ENCODE measurements around the gene AQP10. TPM values are rescaled to one million over a fixed set of nuclear protein-coding genes. Genes with fewer than 3 reads are reported as not detected.
"Not testable (repeated sequence)": the region's sequence is repeated elsewhere in the genome, so short reads cannot be mapped to it uniquely, and the experiment has no call there.

The AQP10 gene
- total RNA-seq, 2 experiments from 2014 or later: 0.14 TPM; not detected in 1

DNA sequence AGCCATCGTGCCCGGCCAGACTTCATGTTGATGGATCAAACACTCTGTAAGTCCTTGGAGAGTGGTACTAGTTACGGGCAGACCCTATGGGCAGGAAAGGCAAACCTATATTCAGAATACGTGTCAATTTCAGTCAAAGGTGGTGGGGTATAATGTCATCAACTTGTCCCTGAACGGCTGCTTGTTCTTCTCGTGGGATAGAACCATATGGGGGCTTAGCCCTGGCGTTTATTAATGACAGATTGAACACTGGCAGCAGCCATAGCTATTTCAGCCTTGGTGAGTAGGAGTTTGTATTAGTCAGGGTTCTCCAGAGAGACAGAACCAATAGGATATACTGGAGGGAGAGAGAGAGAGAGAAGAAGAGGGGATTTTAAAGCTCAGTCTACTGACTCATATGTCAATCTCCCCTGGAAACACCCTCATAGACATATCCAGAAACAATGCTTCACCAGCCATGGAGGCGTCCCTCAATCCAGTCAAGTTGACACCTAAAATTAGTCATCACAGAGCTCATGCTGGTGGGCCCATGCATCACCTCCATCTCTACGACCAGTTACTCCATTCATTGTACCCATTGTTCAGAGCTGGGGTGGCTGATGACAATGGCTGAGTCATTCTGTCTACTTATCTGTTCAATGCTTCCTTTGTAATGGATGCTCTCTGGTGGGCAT lies 16.1 kb upstream of the AQP10 start:
- DNase-seq (peak; percentile 74), ATAC-seq (peak; percentile 94)
- peaks cover 15% of the 10 kb centered on the region for H3K4me1 Mint-ChIP-seq (ENCODE audit: low read depth)
- ChIA-PET CTCF (interaction anchor here (0.8 to 3.1 kb wide), 6 partner anchors 10 to 175 kb away, joined by 3 to 12 read pairs (median 3); partner anchors contain the start of gene ATP8B2), POLR2A (interaction anchor here (0.8 kb wide), 1 partner anchor 320 kb away, joined by 3 read pairs; no protein-coding TSS in a partner anchor)
- no peak overlapping the region for H3K27ac Mint-ChIP-seq
- H3K4me3 Mint-ChIP-seq: no peak overlapping the region
- H3K36me3 Mint-ChIP-seq (ENCODE audit: low read depth): no peaks in the 10 kb centered on the region
- no peaks in the 10 kb centered on the region for H3K27me3 Mint-ChIP-seq
- H3K9me3 Mint-ChIP-seq: no peaks in the 10 kb centered on the region
- intact Hi-C loops (cut with micrococcal nuclease): no loop called here
- TF ChIP-seq, protein P1, sequence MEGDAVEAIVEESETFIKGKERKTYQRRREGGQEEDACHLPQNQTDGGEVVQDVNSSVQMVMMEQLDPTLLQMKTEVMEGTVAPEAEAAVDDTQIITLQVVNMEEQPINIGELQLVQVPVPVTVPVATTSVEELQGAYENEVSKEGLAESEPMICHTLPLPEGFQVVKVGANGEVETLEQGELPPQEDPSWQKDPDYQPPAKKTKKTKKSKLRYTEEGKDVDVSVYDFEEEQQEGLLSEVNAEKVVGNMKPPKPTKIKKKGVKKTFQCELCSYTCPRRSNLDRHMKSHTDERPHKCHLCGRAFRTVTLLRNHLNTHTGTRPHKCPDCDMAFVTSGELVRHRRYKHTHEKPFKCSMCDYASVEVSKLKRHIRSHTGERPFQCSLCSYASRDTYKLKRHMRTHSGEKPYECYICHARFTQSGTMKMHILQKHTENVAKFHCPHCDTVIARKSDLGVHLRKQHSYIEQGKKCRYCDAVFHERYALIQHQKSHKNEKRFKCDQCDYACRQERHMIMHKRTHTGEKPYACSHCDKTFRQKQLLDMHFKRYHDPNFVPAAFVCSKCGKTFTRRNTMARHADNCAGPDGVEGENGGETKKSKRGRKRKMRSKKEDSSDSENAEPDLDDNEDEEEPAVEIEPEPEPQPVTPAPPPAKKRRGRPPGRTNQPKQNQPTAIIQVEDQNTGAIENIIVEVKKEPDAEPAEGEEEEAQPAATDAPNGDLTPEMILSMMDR (IDR thresholded peaks at IDR 0.05): no peak

DNA sequence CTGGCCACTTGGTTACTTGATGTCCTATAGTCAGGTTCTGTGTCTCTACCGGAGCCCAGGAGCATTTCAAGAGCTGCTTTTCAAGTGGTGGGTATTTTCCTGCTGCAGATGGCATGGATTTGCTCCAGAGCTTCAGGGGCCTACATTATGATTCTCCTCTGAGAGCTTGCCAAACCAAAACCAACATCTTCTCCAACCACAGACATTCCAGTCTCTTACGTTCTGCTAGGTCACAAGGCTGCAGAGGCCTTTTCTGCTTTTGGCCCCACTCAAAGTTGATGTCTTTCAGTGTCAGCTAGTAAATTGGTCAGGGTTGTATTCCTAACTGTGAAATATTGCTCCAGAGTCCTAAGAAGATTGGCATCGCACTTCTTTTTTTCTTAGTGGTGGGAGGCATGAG lies 14.7 kb upstream of the AQP10 start:
- Mint-ChIP-seq H3K27me3 (no peaks in the 10 kb centered on the region), H3K36me3 (ENCODE audit: low read depth) (no peaks in the 10 kb centered on the region), H3K9me3 (no peaks in the 10 kb centered on the region), H3K27ac (no peak overlapping the region), H3K4me1 (ENCODE audit: low read depth) (peaks cover 15% of the 10 kb centered on the region), H3K4me3 (no peak overlapping the region)
- TF ChIP-seq, protein P1 (IDR thresholded peaks at IDR 0.05): no peak
- POLR2A ChIA-PET: interaction anchor here (0.8 kb wide), 1 partner anchor 151 kb away, joined by 3 read pairs; no protein-coding TSS in a partner anchor
- intact Hi-C loops (cut with micrococcal nuclease): no loop called here
- CTCF ChIA-PET: interaction anchor here (1.2 to 3.1 kb wide), 4 partner anchors 17 to 173 kb away, joined by 3 to 12 read pairs (median 4); partner anchors contain the start of gene ATP8B2
- DNase-seq (no peak), ATAC-seq (no peak)

DNA sequence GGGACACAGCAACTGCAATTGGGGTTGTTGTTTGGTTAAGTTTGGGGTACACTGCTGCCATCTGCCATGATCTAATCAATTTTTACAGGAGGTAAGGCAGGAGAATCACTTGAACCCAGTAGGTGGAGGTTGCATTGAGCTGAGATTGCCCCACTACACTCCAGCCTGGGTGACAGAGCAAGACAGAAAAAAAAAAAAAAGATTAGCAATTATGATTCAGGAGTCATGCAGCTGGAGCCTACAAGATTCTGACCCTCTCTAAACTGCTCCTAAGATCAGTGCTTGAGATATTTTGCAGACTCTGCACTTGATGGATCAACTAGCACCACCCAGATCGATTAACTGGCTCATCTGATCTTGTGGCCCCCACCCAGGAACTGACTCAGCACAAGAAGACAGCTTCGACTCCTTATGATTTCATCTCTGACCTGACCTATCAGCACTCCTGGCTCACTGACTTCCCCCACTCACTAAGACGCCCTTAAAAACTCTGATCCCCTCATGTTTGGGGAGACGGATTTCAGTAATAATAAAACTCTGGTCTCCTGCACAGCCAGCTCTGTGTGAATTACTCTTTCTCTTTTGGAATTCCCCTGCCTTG lies 13.1 kb upstream of the AQP10 start:
- H3K4me1 Mint-ChIP-seq (ENCODE audit: low read depth): peaks cover 15% of the 10 kb centered on the region
- CTCF ChIA-PET: interaction anchor here (2.0 to 3.1 kb wide), 2 partner anchors 17 to 31 kb away, joined by 6 to 12 read pairs; partner anchors contain the start of gene ATP8B2
- intact Hi-C loops (cut with micrococcal nuclease); POLR2A ChIA-PET; ATAC-seq; H3K36me3 Mint-ChIP-seq (ENCODE audit: low read depth); H3K27ac Mint-ChIP-seq; H3K27me3 Mint-ChIP-seq; DNase-seq; H3K4me3 Mint-ChIP-seq; H3K9me3 Mint-ChIP-seq: not testable (repeated sequence)

DNA sequence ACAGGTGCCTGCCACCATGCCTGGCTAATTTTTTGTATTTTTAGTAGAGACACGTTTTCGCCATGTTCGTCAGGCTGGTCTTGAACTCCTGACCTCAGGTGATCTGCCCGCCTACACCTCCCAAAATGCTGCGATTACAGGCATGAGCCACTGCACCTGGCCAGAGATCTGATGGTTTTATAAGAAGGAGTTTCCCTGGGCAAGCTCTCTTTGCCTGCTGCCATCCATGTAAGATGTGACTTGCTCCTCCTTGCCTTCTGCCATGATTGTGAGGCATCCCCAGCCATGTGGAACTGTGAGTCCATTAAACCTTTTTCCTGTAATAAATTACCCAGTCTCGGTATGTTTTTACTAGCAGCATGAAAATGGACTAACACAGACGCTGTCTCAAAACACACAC lies 11.8 kb upstream of the AQP10 start:
- peaks cover 15% of the 10 kb centered on the region for H3K4me1 Mint-ChIP-seq (ENCODE audit: low read depth)
- H3K27me3 Mint-ChIP-seq; H3K9me3 Mint-ChIP-seq; DNase-seq; CTCF ChIA-PET; ATAC-seq; H3K27ac Mint-ChIP-seq; H3K4me3 Mint-ChIP-seq; intact Hi-C loops (cut with micrococcal nuclease); H3K36me3 Mint-ChIP-seq (ENCODE audit: low read depth): not testable (repeated sequence)
- POLR2A ChIA-PET: interaction anchor here (0.7 to 0.8 kb wide), 2 partner anchors 10 to 382 kb away, joined by 3 read pairs; no protein-coding TSS in a partner anchor

DNA sequence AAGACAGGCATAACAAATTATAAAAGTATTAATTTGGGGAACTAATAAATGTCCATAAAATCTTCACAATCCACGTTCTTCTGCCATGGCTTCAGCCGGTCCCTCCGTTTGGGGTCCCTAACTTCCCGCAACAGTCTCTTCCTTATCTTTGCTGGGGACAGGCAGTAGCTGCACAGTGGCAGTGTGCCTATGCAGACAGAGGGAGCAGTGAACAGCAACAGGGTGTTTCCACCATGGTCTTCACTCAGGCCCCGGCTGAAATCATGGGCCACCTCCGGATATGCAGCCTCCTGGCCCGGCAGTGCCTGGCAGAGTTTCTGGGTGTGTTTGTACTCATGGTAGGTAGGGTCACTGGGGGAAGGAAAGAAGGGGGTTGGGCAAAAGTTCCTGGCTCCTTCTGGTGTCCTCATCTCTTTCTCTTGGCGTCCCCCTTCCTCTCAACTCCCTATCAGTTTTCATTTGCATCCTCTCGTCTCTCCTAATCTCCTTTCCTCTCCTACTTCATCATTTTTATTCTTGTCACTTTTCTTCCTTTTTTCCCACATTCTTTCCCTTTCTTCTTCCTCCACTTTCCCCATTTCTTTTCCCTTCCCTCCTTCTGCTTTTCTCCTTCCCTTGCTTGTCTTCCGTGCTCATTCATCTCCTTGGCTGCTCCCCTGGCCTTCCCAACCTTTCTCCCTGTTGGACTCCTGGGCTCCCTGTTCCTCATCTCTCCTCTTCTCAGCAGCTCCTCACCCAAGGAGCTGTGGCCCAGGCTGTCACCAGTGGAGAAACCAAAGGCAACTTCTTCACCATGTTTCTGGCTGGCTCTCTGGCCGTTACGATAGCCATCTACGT lies 8.4 kb upstream of the AQP10 start:
- DNase-seq; H3K9me3 Mint-ChIP-seq; H3K4me1 Mint-ChIP-seq (ENCODE audit: low read depth); H3K36me3 Mint-ChIP-seq (ENCODE audit: low read depth); H3K27ac Mint-ChIP-seq; H3K27me3 Mint-ChIP-seq; CTCF ChIA-PET; ATAC-seq; H3K4me3 Mint-ChIP-seq; intact Hi-C loops (cut with micrococcal nuclease); POLR2A ChIA-PET: not testable (repeated sequence)

DNA sequence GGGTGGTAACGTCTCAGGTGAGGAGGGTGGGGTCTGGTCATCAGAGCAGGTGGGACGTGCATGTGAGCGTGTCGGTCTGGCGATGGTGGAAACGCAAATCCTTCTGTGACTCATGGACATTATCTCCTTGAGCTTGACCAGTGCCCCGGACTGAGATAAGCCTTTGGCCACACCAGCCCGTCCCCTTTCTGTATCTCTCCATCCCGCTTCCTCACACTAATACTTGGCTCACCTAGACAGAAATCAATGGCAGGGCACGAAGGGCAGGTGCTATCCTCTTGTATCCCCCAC lies 7.9 kb upstream of the AQP10 start:
- no peak for DNase-seq
- Mint-ChIP-seq H3K4me1 (ENCODE audit: low read depth) (peaks cover 4% of the 10 kb centered on the region), H3K27me3 (no peaks in the 10 kb centered on the region), H3K36me3 (ENCODE audit: low read depth) (no peaks in the 10 kb centered on the region), H3K9me3 (peaks cover 4% of the 10 kb centered on the region), H3K27ac (no peak overlapping the region), H3K4me3 (no peak overlapping the region)
- CTCF ChIA-PET: no interaction called here
- POLR2A ChIA-PET: no interaction called here
- TF ChIP-seq, protein P1 (IDR thresholded peaks at IDR 0.05): no peak
- intact Hi-C loops (cut with micrococcal nuclease): no loop called here
- ATAC-seq: no peak

DNA sequence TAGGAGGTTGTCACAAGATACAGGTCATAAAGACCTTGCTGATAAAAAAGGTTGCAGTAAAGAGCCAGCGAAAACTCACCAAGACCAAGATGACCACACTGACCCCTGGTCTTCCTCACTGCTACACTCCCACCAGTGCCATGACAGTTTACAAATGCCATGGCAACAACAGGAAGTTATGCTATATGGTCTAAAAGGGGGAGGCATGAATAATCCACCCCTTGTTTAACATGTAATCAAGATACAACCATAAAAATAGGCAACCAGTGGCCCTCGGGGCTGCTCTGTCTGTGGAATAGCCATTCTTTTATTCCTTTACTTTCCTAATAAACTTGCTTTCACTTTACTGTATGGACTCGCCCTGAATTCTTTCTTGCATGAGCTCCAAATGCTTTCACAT lies 6.7 kb upstream of the AQP10 start:
- H3K4me3 Mint-ChIP-seq; intact Hi-C loops (cut with micrococcal nuclease); H3K9me3 Mint-ChIP-seq; H3K36me3 Mint-ChIP-seq (ENCODE audit: low read depth); H3K4me1 Mint-ChIP-seq (ENCODE audit: low read depth); DNase-seq; H3K27me3 Mint-ChIP-seq; H3K27ac Mint-ChIP-seq; ATAC-seq: not testable (repeated sequence)
- CTCF ChIA-PET: interaction anchor here (0.9 to 1.4 kb wide), 3 partner anchors 9 to 21 kb away, joined by 3 to 5 read pairs (median 4); no protein-coding TSS in a partner anchor
- POLR2A ChIA-PET: interaction anchor here (0.5 kb wide), 1 partner anchor 184 kb away, joined by 3 read pairs; no protein-coding TSS in a partner anchor

Data from activated CD8-positive, alpha-beta T cell treated with anti-CD3 and anti-CD28 coated beads for 36 hours (primary cell).